Calu3 (cell line): ENCODE data around the gene KRT83. TPM values are rescaled to one million over a fixed set of nuclear protein-coding genes. Genes with fewer than 3 reads are reported as not detected.

ENCODE experiments used
- BruUV-seq: library from RNA; stranded (reverse); fragments of 400-500 nt; replicated peaks from 2 replicates; lab custom pipeline; 2021; lab: Mats Ljungman, UMichigan
- CTCF ChIA-PET: fragments of 300-600 bp; sonication (Branson Sonifier 250); formaldehyde crosslinking; loops from one replicate; lab custom pipeline; 2022; ENCODE audit warnings: antibody characterized with exemption; lab: Charles Lee
- DNase-seq: peaks from one replicate; pipeline ENCODE4 v3.0.0; 2022
- H3K27ac Mint-ChIP-seq: one replicate; pipeline ENCODE4 v1.8.0; 2022; ENCODE audit warnings: mixed read lengths; ENCODE audit not compliant: unreplicated experiment
- H3K27me3 Mint-ChIP-seq: one replicate; pipeline ENCODE4 v1.8.0; 2022; ENCODE audit warnings: mixed read lengths; ENCODE audit not compliant: unreplicated experiment
- H3K36me3 Mint-ChIP-seq: one replicate; pipeline ENCODE4 v1.8.0; 2022; ENCODE audit warnings: mild to moderate bottlenecking, moderate library complexity, mixed read lengths; ENCODE audit not compliant: insufficient read depth, unreplicated experiment
- H3K4me1 Mint-ChIP-seq: one replicate; pipeline ENCODE4 v1.8.0; 2022; ENCODE audit warnings: mild to moderate bottlenecking, low read depth, mixed read lengths; ENCODE audit not compliant: unreplicated experiment
- H3K4me3 Mint-ChIP-seq: one replicate; pipeline ENCODE4 v1.8.0; 2022; ENCODE audit warnings: mild to moderate bottlenecking, low read depth, moderate library complexity, mixed read lengths; ENCODE audit not compliant: unreplicated experiment
- H3K9me3 Mint-ChIP-seq: one replicate; pipeline ENCODE4 v1.8.0; 2022; ENCODE audit warnings: low read depth, mixed read lengths; ENCODE audit not compliant: unreplicated experiment
- intact Hi-C: fragments of 100-400 bp; cut with micrococcal nuclease; formaldehyde crosslinking; loops from one replicate; pipeline ENCODE4 v1.10.0; 2022; ENCODE audit not compliant: unreplicated experiment
- total RNA-seq: library from RNA; stranded (reverse); gene quantifications from 2 replicates; pipeline ENCODE4 v1.2.3, GENCODE V29; 2022
- TF ChIP-seq, protein P1 (sequence below): fragments of 200-600 bp; IDR thresholded peaks from one replicate; pipeline ENCODE4 v1.8.0; 2022; ENCODE audit warnings: antibody characterized with exemption; ENCODE audit not compliant: unreplicated experiment

Gene KRT83
- total RNA-seq, 1 experiment from 2014 or later = not detected

DNA sequence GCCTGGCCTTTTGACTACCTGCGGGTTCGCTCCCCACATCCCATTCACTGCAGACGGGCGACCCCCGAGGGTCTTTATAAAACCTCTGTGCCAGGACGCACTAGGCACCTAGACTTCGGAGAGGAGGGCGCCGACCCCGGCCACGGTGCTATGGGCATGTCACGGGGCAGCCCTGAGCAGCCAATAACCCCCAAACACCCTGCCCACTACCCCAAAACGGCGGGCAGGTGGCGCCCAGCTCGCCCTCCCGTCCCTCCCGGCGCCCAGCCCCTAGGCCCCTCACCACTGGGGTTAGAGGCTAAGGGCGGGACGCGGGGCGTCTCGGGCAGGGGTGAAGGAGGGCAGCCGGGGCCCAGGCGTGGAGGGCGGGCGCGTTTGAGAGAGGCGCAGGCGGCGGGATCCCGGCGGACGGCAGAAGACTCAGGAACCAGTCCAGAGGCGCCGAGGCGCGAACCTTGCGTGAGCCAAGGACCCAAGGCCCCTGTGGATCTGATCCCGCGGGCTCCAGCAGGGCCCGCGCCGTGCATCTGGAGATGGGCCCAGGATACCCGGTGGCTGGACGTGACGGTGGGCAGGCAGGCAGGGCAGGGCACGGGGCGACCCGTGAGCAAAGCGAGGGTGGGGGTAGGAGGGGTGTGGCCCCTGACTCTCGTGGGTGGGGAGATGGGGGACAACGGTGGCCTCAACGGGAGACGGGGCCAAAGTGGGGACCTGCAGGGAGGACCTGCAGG, 35.0 kb upstream of the KRT83 start:
- Mint-ChIP-seq H3K4me3 (no peak overlapping the region), H3K27ac (no peak overlapping the region), H3K9me3 (no peaks in the 10 kb centered on the region), H3K36me3 (no peaks in the 10 kb centered on the region), H3K4me1 (no peaks in the 10 kb centered on the region), H3K27me3 (no peaks in the 10 kb centered on the region)
- BruUV-seq = no TSS peak
- TF ChIP-seq, protein P1, sequence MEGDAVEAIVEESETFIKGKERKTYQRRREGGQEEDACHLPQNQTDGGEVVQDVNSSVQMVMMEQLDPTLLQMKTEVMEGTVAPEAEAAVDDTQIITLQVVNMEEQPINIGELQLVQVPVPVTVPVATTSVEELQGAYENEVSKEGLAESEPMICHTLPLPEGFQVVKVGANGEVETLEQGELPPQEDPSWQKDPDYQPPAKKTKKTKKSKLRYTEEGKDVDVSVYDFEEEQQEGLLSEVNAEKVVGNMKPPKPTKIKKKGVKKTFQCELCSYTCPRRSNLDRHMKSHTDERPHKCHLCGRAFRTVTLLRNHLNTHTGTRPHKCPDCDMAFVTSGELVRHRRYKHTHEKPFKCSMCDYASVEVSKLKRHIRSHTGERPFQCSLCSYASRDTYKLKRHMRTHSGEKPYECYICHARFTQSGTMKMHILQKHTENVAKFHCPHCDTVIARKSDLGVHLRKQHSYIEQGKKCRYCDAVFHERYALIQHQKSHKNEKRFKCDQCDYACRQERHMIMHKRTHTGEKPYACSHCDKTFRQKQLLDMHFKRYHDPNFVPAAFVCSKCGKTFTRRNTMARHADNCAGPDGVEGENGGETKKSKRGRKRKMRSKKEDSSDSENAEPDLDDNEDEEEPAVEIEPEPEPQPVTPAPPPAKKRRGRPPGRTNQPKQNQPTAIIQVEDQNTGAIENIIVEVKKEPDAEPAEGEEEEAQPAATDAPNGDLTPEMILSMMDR = no peak
- DNase-seq = no peak
- CTCF ChIA-PET = no interaction called here
- intact Hi-C loops = no loop called here

DNA sequence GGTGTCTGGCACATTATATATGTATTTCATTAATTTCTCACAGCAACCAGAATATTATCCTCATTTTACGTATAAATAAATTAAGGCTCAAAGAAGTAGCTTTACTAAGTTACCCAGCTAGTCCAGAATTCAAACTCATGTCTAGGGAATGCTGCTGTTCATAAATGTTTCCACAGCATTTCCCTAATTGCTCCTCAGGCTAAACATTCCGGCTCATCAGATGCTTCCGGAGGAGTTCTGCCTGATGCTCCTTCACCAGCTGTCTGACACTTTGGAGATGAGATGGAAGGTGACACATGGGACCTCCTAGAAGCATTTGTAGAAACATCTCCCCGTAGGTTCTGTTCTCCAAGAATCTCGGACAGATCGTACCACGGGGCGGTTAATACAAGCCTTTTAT, 34.0 kb upstream of the KRT83 start:
- TF ChIP-seq, protein P1 = no peak
- BruUV-seq = no TSS peak
- H3K4me1 Mint-ChIP-seq = no peaks in the 10 kb centered on the region
- intact Hi-C loops = no loop called here
- CTCF ChIA-PET = no interaction called here
- no peaks in the 10 kb centered on the region for H3K36me3 Mint-ChIP-seq
- no peak overlapping the region for H3K27ac Mint-ChIP-seq
- DNase-seq = no peak
- no peaks in the 10 kb centered on the region for H3K9me3 Mint-ChIP-seq
- no peaks in the 10 kb centered on the region for H3K27me3 Mint-ChIP-seq
- no peak overlapping the region for H3K4me3 Mint-ChIP-seq

DNA sequence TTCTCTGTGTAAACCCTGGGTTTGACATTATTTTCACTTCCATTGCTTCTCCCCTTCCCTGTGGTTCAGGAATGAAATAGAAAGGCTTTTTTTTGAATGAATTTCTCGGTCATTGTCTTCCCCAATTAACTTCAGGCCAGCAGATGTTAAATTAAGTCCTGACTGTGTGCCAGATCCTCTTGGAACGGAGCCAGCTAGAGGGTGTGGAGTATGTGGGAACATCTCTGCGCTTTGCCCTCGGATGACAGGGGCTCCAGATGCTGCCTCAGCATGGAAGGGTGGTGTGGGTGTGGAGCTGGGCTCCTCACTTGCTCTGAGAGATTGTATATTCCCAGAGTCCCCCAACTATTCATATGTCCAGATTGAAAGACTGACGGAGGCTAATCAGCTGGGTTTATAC, 33.0 kb upstream of the KRT83 start:
- Mint-ChIP-seq H3K4me3 (no peak overlapping the region), H3K4me1 (no peaks in the 10 kb centered on the region), H3K27ac (no peak overlapping the region), H3K36me3 (no peaks in the 10 kb centered on the region), H3K27me3 (no peaks in the 10 kb centered on the region), H3K9me3 (no peaks in the 10 kb centered on the region)
- DNase-seq = no peak
- CTCF ChIA-PET = interaction anchor here (0.5 kb wide), 1 partner anchor 364 kb away, joined by 3 read pairs; no protein-coding TSS in a partner anchor
- intact Hi-C loops = no loop called here
- BruUV-seq = no TSS peak
- TF ChIP-seq, protein P1 = no peak

DNA sequence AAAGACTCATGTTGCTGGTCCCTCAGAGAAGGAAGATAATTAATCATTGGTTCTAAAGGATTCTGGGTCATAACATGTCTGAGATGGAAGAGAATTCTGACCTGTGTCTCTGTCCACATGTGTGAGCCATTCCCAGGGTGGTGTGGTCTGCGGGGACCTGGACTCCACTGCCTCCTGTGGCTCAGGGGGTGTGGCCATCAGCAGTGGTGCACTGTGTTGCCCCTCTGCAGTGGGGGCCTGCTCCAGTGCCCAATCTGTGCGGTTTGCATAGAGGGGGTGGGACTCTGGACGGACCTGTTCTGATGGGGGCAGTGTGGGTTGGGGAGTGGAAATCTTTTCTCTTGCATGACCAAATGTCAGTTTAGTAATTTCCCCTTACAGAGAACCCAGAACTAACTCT, 32.6 kb upstream of the KRT83 start:
- Mint-ChIP-seq H3K36me3 (no peaks in the 10 kb centered on the region), H3K4me1 (no peaks in the 10 kb centered on the region), H3K27ac (no peak overlapping the region), H3K4me3 (no peak overlapping the region), H3K27me3 (no peaks in the 10 kb centered on the region), H3K9me3 (no peaks in the 10 kb centered on the region)
- TF ChIP-seq, protein P1 = no peak
- DNase-seq = no peak
- BruUV-seq = no TSS peak
- intact Hi-C loops = no loop called here
- CTCF ChIA-PET = no interaction called here
